ENCODE data around the gene SLCO3A1.

SLCO3A1 gene

GRCh38 chr15:92166751-92167405, 313.4 kb downstream of the SLCO3A1 start:
- TF ChIP-seq, protein P1, sequence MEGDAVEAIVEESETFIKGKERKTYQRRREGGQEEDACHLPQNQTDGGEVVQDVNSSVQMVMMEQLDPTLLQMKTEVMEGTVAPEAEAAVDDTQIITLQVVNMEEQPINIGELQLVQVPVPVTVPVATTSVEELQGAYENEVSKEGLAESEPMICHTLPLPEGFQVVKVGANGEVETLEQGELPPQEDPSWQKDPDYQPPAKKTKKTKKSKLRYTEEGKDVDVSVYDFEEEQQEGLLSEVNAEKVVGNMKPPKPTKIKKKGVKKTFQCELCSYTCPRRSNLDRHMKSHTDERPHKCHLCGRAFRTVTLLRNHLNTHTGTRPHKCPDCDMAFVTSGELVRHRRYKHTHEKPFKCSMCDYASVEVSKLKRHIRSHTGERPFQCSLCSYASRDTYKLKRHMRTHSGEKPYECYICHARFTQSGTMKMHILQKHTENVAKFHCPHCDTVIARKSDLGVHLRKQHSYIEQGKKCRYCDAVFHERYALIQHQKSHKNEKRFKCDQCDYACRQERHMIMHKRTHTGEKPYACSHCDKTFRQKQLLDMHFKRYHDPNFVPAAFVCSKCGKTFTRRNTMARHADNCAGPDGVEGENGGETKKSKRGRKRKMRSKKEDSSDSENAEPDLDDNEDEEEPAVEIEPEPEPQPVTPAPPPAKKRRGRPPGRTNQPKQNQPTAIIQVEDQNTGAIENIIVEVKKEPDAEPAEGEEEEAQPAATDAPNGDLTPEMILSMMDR (IDR thresholded peaks at IDR 0.05; ENCODE audit: low read depth, low read length) = no peak
- no peak for DNase-seq (ENCODE audit: extremely low read depth, low read depth)

DNA sequence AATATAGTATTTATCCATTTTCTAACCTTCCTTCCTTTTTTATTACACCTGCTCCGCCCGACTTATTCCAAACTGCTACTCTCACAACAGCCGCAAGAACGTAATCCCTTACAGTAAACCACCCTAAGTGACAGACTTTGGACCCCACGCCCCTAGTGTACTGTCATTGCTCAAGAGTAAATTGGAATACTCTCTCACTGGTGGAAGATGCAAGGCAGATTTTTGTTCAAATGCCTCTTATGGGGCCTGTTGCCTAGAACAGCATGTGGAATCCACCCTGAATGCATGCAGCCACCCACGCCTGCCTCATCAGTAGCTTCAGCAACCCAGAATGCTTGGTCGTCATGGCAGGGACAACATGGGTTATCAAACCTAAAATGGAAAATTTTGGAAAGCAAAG, 313.9 kb downstream of the SLCO3A1 start:
- TF ChIP-seq, protein P1 (IDR thresholded peaks at IDR 0.05; ENCODE audit: low read depth, low read length) = no peak
- DNase-seq (ENCODE audit: extremely low read depth, low read depth) = no peak

DNA sequence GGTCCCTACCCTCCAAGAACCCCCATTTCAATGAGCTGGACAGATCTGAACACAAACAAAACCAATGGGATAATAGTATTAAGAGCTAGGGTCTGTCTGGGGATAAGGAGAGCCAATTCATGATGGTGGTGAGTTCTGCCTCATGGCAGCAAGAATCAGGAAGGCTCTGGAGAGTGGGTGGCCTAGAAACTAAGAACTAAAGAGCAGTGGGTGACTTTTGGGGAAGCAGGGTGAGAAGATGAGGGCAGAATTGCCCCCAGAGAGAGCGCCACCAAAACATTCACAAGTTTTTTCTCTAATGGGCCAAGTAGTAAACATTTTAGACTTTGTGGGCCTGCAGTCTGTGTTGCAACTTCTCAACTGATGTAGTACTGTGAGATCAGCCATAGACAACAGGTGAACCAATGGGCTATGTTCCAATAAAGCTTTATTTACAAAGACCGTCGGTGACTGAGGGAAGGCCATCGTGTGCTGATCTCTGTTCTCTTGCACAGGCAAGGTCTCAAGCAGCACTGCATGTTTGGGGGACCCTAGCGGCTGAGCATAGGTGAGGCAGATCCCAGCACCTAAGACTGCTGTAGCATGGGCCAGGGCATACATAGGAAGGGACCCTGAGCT, 314.7 kb downstream of the SLCO3A1 start:
- no peak for DNase-seq (ENCODE audit: extremely low read depth, low read depth)
- TF ChIP-seq, protein P1 (IDR thresholded peaks at IDR 0.05; ENCODE audit: low read depth, low read length) = no peak

GRCh38 chr15:92170897-92171296, 317.4 kb downstream of the SLCO3A1 start:
- no peak for DNase-seq (ENCODE audit: extremely low read depth, low read depth)

DNA sequence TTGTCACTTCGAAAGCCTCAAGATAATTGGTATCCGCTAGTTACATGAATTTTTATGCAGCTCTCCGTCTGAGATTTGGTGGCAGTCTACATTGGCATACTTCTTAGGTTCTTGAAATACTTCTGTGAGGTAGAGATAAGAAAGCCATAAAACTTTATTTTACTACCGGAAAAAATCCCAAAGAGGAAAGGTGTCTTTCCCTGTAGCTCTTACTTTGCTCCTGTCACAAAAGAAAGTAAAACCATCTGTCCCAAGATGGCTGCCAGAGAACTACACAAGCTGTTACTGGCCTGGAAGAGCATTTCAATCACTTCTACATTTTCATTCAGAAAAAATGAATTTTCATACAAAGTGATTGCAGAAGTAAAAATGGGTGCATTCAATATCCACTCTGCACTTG, 325.4 kb downstream of the SLCO3A1 start:
- TF ChIP-seq, protein P1 (IDR thresholded peaks at IDR 0.05; ENCODE audit: low read depth, low read length) = no peak
- no peak for DNase-seq (ENCODE audit: extremely low read depth, low read depth)

More at GRCh38 chr15:92170897-92171296, 317.4 kb downstream of the SLCO3A1 start:
- TF ChIP-seq, protein P1 (IDR thresholded peaks at IDR 0.05; ENCODE audit: low read depth, low read length) = no peak

- TF ChIP-seq, protein P1 (IDR thresholded peaks at IDR 0.05; ENCODE audit: low read depth, low read length) = no peak
- DNase-seq (ENCODE audit: extremely low read depth, low read depth) = no peak
These were observed 330.6 kb downstream of the SLCO3A1 start for GRCh38 chr15:92184142-92184541.

DNA sequence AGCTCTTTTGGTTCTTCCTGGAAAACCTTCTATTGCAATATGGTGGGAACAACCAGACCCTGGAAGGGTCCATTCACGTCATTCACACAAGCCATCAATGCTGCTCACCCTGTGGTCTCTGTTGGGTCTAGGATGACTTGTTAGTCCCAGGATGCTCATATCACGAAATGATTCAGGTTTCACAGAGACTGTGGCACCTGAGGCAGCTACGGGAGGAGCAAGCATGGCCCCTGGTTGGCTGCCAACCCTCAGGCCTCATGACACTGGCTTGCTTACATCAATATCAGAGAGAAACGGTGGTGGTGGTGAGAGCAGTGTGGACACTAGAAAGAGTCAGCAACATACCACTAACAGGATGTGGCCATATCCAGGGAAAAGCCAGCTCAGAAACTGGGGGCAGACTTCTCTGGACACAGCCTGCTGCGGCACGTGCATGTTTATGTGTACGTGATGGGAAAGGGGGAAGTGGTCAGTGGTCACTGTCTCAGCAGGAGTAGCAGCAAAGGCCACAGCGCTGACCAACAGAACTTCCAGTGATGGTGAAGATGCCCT, 331.2 kb downstream of the SLCO3A1 start:
- TF ChIP-seq, protein P1 (IDR thresholded peaks at IDR 0.05; ENCODE audit: low read depth, low read length) = no peak

More for the DNA sequence above, 331.2 kb downstream of the SLCO3A1 start:
- no peak for DNase-seq (ENCODE audit: extremely low read depth, low read depth)

Measured in AG09319 (cell line).